ENCODE results near the gene GPRC5C.
"Not testable (repeated sequence)": the region's sequence is repeated elsewhere in the genome, so short reads cannot be mapped to it uniquely, and the experiment has no call there.

GPRC5C gene

GRCh38 chr17:74431568-74432423, at the start of gene GPRC5C:
Gene GPRC5C (plus strand): TSS chr17:74432088. CDS start chr17:74439777, 7,689 bp downstream.
- peak; percentile 4 to 42 for DNase-seq

GRCh38 chr17:74383141-74383540, 48.7 kb upstream of the GPRC5C start:
- DNase-seq, result no peak

GRCh38 chr17:74385201-74385600, 46.7 kb upstream of the GPRC5C start:
- DNase-seq, result no peak

GRCh38 chr17:74386386-74386785, 45.5 kb upstream of the GPRC5C start:
- no peak for DNase-seq

GRCh38 chr17:74387365-74388218, 44.3 kb upstream of the GPRC5C start:
- no peak for DNase-seq

GRCh38 chr17:74389084-74389753, 42.7 kb upstream of the GPRC5C start:
- DNase-seq, result no peak

- no peak for DNase-seq
Observed at GRCh38 chr17:74389937-74390679, 41.8 kb upstream of the GPRC5C start.

- DNase-seq, result no peak
Observed at GRCh38 chr17:74390680-74391653, 40.9 kb upstream of the GPRC5C start.

- no peak for DNase-seq
Observed at GRCh38 chr17:74391771-74392170, 40.1 kb upstream of the GPRC5C start.

- no peak for DNase-seq
Observed at GRCh38 chr17:74392848-74393247, 39.0 kb upstream of the GPRC5C start.

- DNase-seq, result no peak
Observed at GRCh38 chr17:74393346-74393942, 38.4 kb upstream of the GPRC5C start.

GRCh38 chr17:74394275-74394950, 37.5 kb upstream of the GPRC5C start:
- DNase-seq, result no peak

- DNase-seq, result no peak
Observed at GRCh38 chr17:74394977-74395376, 36.9 kb upstream of the GPRC5C start.

- no peak for DNase-seq
Observed at GRCh38 chr17:74396567-74396966, 35.3 kb upstream of the GPRC5C start.

GRCh38 chr17:74402048-74402447, 29.8 kb upstream of the GPRC5C start:
- DNase-seq, result no peak

- DNase-seq, result no peak
Observed at GRCh38 chr17:74403512-74404137, 28.3 kb upstream of the GPRC5C start.

GRCh38 chr17:74404218-74404617, 27.7 kb upstream of the GPRC5C start:
- DNase-seq, result no peak

GRCh38 chr17:74404789-74405188, 27.1 kb upstream of the GPRC5C start:
- DNase-seq, result no peak

- not testable (repeated sequence) for DNase-seq
Observed at GRCh38 chr17:74405311-74405710, 26.6 kb upstream of the GPRC5C start.

- no peak for DNase-seq
Observed at GRCh38 chr17:74407384-74407783, 24.5 kb upstream of the GPRC5C start.
